SK-N-SH (cell line): ENCODE data around the gene IFT25.

Experiments used
- EP300 ChIP-seq, 2 experiments: IDR thresholded peaks; 2 replicates each; pipeline versions ENCODE4 v1.4.0 to v1.6.1; 2012; ENCODE audit warnings: borderline replicate concordance in 1 of 2, low read depth in 1 of 2, low read length in 1 of 2
- EZH2phosphoT487 ChIP-seq: fragments of 200-600 bp; sonication (generic); IDR thresholded peaks from 2 replicates; pipeline ENCODE4 v1.6.1; 2017; ENCODE audit warnings: low read depth, mixed run types, mild to moderate bottlenecking, antibody characterized with exemption, moderate library complexity, borderline replicate concordance
- TF ChIP-seq, protein P1 (sequence below): fragments of 200-600 bp; sonication (generic); IDR thresholded peaks from 2 replicates; pipeline ENCODE4 v1.6.1; 2017; ENCODE audit warnings: antibody characterized with exemption, mild to moderate bottlenecking, moderate library complexity

DNA sequence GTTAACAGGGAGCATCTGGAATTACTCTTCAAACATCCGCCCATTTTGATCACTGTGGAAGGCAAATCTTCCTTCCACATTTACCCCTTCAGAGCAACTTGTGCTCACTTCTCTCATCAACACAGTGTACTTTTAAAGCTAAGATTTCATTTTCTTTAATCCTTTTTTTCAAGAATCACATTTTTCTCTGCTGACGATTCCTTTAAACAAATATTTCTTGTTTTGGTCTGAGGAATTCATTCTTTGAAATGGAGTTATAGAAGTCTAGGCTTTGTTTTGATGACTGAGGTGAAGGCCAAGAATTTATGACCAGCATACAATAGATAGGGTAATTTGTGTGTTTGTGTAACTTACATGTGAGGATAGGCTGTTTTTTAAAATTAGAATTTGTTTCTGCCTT lies 26.2 kb upstream of the IFT25 start:
- TF ChIP-seq EP300 (IDR thresholded peaks at IDR 0.05; ENCODE audit: borderline replicate concordance in 1 of 2, low read depth in 1 of 2, low read length in 1 of 2) (no peak), EZH2phosphoT487 (no peak)
- TF ChIP-seq, protein P1, sequence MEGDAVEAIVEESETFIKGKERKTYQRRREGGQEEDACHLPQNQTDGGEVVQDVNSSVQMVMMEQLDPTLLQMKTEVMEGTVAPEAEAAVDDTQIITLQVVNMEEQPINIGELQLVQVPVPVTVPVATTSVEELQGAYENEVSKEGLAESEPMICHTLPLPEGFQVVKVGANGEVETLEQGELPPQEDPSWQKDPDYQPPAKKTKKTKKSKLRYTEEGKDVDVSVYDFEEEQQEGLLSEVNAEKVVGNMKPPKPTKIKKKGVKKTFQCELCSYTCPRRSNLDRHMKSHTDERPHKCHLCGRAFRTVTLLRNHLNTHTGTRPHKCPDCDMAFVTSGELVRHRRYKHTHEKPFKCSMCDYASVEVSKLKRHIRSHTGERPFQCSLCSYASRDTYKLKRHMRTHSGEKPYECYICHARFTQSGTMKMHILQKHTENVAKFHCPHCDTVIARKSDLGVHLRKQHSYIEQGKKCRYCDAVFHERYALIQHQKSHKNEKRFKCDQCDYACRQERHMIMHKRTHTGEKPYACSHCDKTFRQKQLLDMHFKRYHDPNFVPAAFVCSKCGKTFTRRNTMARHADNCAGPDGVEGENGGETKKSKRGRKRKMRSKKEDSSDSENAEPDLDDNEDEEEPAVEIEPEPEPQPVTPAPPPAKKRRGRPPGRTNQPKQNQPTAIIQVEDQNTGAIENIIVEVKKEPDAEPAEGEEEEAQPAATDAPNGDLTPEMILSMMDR, result no peak
